HG02973 (cell line): ENCODE data around the gene AVP.

ENCODE experiments used
- ATAC-seq: cut with Tn5 transposase; IDR thresholded peaks from one replicate; pipeline ENCODE4 v1.9.1; 2021; ENCODE audit warnings: moderate library complexity; ENCODE audit not compliant: unreplicated experiment

AVP gene

GRCh38 chr20:3111507-3111906, 27.0 kb upstream of the AVP start:
- ATAC-seq, result no peak

- ATAC-seq, result no peak
Measured at GRCh38 chr20:3109350-3110302, 25.1 kb upstream of the AVP start.

GRCh38 chr20:3107464-3108025, 23.0 kb upstream of the AVP start:
- ATAC-seq, result no peak

- no peak for ATAC-seq
Measured at GRCh38 chr20:3106658-3107463, 22.3 kb upstream of the AVP start.

GRCh38 chr20:3106185-3106584, 21.7 kb upstream of the AVP start:
- ATAC-seq, result no peak

GRCh38 chr20:3105256-3106137, 21.0 kb upstream of the AVP start:
- ATAC-seq, result no peak

- no peak for ATAC-seq
Measured at GRCh38 chr20:3103369-3104032, 19.0 kb upstream of the AVP start.

- no peak for ATAC-seq
Measured at GRCh38 chr20:3102575-3103368, 18.2 kb upstream of the AVP start.

- no peak for ATAC-seq
Measured at GRCh38 chr20:3101737-3102574, 17.4 kb upstream of the AVP start.

- ATAC-seq, result no peak
Measured at GRCh38 chr20:3101251-3101650, 16.7 kb upstream of the AVP start.

- no peak for ATAC-seq
Measured at GRCh38 chr20:3100480-3100879, 16.0 kb upstream of the AVP start.

- ATAC-seq, result no peak
Measured at GRCh38 chr20:3094848-3095629, 10.5 kb upstream of the AVP start.

GRCh38 chr20:3093861-3094361, 9.4 kb upstream of the AVP start:
- no peak for ATAC-seq

GRCh38 chr20:3092611-3093379, 8.3 kb upstream of the AVP start:
- ATAC-seq, result no peak

GRCh38 chr20:3090565-3090964, 6.0 kb upstream of the AVP start:
- no peak for ATAC-seq

GRCh38 chr20:3088031-3088430, 3.5 kb upstream of the AVP start:
- ATAC-seq, result no peak
